PC-3 (cell line): ENCODE results near the gene ZNF681.

Experiments used
- EZH2 ChIP-seq: fragments of 300-600 bp; sonication (generic); IDR thresholded peaks from one replicate; pipeline ENCODE4 v1.6.1; 2017; ENCODE audit warnings: antibody characterized with exemption, mild to moderate bottlenecking, low read length; ENCODE audit not compliant: unreplicated experiment
- TF ChIP-seq, protein P1 (sequence below): fragments of 300-600 bp; sonication (generic); conservative IDR thresholded peaks from 2 replicates; pipeline ENCODE4 v1.5.1; 2017; ENCODE audit warnings: antibody characterized with exemption, low read depth, mild to moderate bottlenecking, low read length

DNA sequence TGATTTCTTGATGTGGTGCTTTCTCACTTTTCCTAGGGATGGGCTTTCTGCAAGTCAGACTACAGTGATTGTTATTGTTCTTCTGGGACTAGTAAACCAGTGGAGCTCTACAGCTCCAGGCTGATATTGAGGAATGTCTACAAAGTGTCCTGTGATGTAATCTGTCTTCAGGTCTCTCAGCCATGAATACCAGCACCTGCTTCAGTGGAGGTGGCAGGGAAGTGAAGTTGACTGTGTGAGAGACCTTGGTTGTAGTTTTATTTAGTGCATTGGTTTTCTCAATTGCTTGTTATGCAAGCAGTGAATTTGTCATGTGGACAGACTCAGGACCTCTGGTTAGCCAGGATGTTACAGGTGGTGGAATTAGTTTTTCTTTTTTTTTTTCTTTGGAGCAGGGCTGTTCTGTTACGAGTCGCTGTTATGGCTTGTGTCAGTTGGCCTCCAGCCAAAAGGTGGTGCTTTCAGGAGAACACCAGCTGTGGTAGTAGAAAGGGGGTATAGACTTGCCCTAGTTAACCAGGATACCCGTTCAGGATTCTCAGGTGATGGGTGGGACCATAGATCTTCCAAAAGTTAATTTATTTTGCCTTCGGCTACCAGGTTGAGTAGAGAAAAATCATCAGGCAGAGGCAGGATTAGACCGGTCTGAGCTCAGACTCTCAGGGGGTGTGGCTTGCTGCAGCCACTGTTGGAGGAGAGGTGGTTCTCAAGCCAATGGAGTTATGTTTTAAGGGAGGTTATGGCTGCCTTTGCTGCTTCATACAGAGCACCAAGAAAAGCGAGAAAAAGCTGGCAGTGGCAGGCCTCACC lies 59.8 kb downstream of the ZNF681 start:
- TF ChIP-seq, protein P1, sequence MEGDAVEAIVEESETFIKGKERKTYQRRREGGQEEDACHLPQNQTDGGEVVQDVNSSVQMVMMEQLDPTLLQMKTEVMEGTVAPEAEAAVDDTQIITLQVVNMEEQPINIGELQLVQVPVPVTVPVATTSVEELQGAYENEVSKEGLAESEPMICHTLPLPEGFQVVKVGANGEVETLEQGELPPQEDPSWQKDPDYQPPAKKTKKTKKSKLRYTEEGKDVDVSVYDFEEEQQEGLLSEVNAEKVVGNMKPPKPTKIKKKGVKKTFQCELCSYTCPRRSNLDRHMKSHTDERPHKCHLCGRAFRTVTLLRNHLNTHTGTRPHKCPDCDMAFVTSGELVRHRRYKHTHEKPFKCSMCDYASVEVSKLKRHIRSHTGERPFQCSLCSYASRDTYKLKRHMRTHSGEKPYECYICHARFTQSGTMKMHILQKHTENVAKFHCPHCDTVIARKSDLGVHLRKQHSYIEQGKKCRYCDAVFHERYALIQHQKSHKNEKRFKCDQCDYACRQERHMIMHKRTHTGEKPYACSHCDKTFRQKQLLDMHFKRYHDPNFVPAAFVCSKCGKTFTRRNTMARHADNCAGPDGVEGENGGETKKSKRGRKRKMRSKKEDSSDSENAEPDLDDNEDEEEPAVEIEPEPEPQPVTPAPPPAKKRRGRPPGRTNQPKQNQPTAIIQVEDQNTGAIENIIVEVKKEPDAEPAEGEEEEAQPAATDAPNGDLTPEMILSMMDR: no peak
- TF ChIP-seq EZH2: no peak
